ENCODE results near the gene UCP1. TPM values are rescaled to one million over a fixed set of nuclear protein-coding genes. Genes with fewer than 3 reads are reported as not detected.

UCP1 gene
- total RNA-seq, 1 donor from 2014 or later, result not detected

- TF ChIP-seq CTCF (IDR thresholded peaks at IDR 0.05), result no peak
- no peak for DNase-seq (ENCODE audit: extremely low spot score, unreplicated experiment)
- no peak overlapping the region for H3K4me3 Mint-ChIP-seq (ENCODE audit: unreplicated experiment)
- H3K27ac Mint-ChIP-seq (ENCODE audit: unreplicated experiment), result no peak overlapping the region
- H3K9me3 Mint-ChIP-seq (ENCODE audit: unreplicated experiment), result no peaks in the 10 kb centered on the region
- H3K4me1 Mint-ChIP-seq (ENCODE audit: unreplicated experiment), result no peaks in the 10 kb centered on the region
- H3K27me3 Mint-ChIP-seq (ENCODE audit: unreplicated experiment), result peaks cover 32% of the 10 kb centered on the region
- no peaks in the 10 kb centered on the region for H3K36me3 Mint-ChIP-seq (ENCODE audit: unreplicated experiment)
These were observed 31.6 kb upstream of the UCP1 start for GRCh38 chr4:140600408-140600807.

- Mint-ChIP-seq H3K9me3 (ENCODE audit: unreplicated experiment) (peaks cover 7% of the 10 kb centered on the region), H3K36me3 (ENCODE audit: unreplicated experiment) (no peaks in the 10 kb centered on the region)
- DNase-seq (ENCODE audit: extremely low spot score, unreplicated experiment), result no peak
These were observed 26.3 kb upstream of the UCP1 start for GRCh38 chr4:140595065-140595464.

GRCh38 chr4:140584439-140584838 is 15.7 kb upstream of the UCP1 start:
- Mint-ChIP-seq H3K9me3 (ENCODE audit: unreplicated experiment) (no peaks in the 10 kb centered on the region), H3K27ac (ENCODE audit: unreplicated experiment) (no peak overlapping the region), H3K27me3 (ENCODE audit: unreplicated experiment) (peaks cover 40% of the 10 kb centered on the region), H3K4me3 (ENCODE audit: unreplicated experiment) (no peak overlapping the region), H3K4me1 (ENCODE audit: unreplicated experiment) (no peaks in the 10 kb centered on the region), H3K36me3 (ENCODE audit: unreplicated experiment) (no peaks in the 10 kb centered on the region)
- no peak for DNase-seq (ENCODE audit: extremely low spot score, unreplicated experiment)
- TF ChIP-seq CTCF (IDR thresholded peaks at IDR 0.05), result no peak

More at GRCh38 chr4:140595065-140595464, 26.3 kb upstream of the UCP1 start:
- Mint-ChIP-seq H3K27me3 (ENCODE audit: unreplicated experiment) (peaks cover 60% of the 10 kb centered on the region), H3K27ac (ENCODE audit: unreplicated experiment) (no peak overlapping the region), H3K4me3 (ENCODE audit: unreplicated experiment) (no peak overlapping the region), H3K4me1 (ENCODE audit: unreplicated experiment) (no peaks in the 10 kb centered on the region)
- TF ChIP-seq CTCF (IDR thresholded peaks at IDR 0.05), result peak; percentile 41

- Mint-ChIP-seq H3K9me3 (ENCODE audit: unreplicated experiment) (no peaks in the 10 kb centered on the region), H3K4me3 (ENCODE audit: unreplicated experiment) (no peak overlapping the region), H3K4me1 (ENCODE audit: unreplicated experiment) (no peaks in the 10 kb centered on the region), H3K36me3 (ENCODE audit: unreplicated experiment) (no peaks in the 10 kb centered on the region), H3K27ac (ENCODE audit: unreplicated experiment) (no peak overlapping the region), H3K27me3 (ENCODE audit: unreplicated experiment) (peaks cover 52% of the 10 kb centered on the region)
- no peak for DNase-seq (ENCODE audit: extremely low spot score, unreplicated experiment)
- no peak for TF ChIP-seq CTCF (IDR thresholded peaks at IDR 0.05)
These were observed 12.3 kb upstream of the UCP1 start for GRCh38 chr4:140581078-140581477.

- Mint-ChIP-seq H3K4me3 (ENCODE audit: unreplicated experiment) (no peak overlapping the region), H3K4me1 (ENCODE audit: unreplicated experiment) (no peaks in the 10 kb centered on the region), H3K27ac (ENCODE audit: unreplicated experiment) (no peak overlapping the region), H3K9me3 (ENCODE audit: unreplicated experiment) (no peaks in the 10 kb centered on the region), H3K27me3 (ENCODE audit: unreplicated experiment) (peaks cover 58% of the 10 kb centered on the region), H3K36me3 (ENCODE audit: unreplicated experiment) (no peaks in the 10 kb centered on the region)
- no peak for TF ChIP-seq CTCF (IDR thresholded peaks at IDR 0.05)
- no peak for DNase-seq (ENCODE audit: extremely low spot score, unreplicated experiment)
These were observed 10.5 kb upstream of the UCP1 start for GRCh38 chr4:140579278-140579677.

All from osteocyte (in vitro differentiated cells).